Suprapubic skin (tissue), 4 donors: Measurements from ENCODE around the gene RUSC2.

Experiments
- CTCF ChIP-seq, 2 donors: fragments of 200-600 bp in 1 of 2; fragments of 450-650 bp in 1 of 2; sonication (generic) in 1 of 2; IDR thresholded peaks; one replicate each; pipeline ENCODE4 v1.5.1; 2016 to 2019; ENCODE audit warnings: antibody characterized with exemption in 2 of 2, mild to moderate bottlenecking in 1 of 2, moderate library complexity in 1 of 2
- POLR2A ChIP-seq, 2 donors: fragments of 450-650 bp; IDR thresholded peaks; one replicate each; pipeline ENCODE4 v1.6.1; 2017; ENCODE audit warnings: antibody characterized with exemption in 2 of 2, mild to moderate bottlenecking in 2 of 2, moderate library complexity in 2 of 2
- POLR2AphosphoS5 ChIP-seq, 3 donors: sonication (generic); formaldehyde crosslinking; IDR thresholded peaks; one replicate each; pipeline ENCODE4 v1.6.1; 2017; ENCODE audit warnings: antibody characterized with exemption in 3 of 3

- TF ChIP-seq POLR2A (IDR thresholded peaks at IDR 0.05) (no peak), CTCF (IDR thresholded peaks at IDR 0.05) (no peak), POLR2AphosphoS5 (IDR thresholded peaks at IDR 0.05) (no peak)
Measured at GRCh38 chr9:35519692-35520363, 29.9 kb downstream of the RUSC2 start.
